ENCODE results near the gene CFAP97D1. TPM values are rescaled to one million over a fixed set of nuclear protein-coding genes. Genes with fewer than 3 reads are reported as not detected.
"Not testable (repeated sequence)": the region's sequence is repeated elsewhere in the genome, so short reads cannot be mapped to it uniquely, and the experiment has no call there.

CFAP97D1 gene
- total RNA-seq, 2 donors from 2014 or later, result not detected

DNA sequence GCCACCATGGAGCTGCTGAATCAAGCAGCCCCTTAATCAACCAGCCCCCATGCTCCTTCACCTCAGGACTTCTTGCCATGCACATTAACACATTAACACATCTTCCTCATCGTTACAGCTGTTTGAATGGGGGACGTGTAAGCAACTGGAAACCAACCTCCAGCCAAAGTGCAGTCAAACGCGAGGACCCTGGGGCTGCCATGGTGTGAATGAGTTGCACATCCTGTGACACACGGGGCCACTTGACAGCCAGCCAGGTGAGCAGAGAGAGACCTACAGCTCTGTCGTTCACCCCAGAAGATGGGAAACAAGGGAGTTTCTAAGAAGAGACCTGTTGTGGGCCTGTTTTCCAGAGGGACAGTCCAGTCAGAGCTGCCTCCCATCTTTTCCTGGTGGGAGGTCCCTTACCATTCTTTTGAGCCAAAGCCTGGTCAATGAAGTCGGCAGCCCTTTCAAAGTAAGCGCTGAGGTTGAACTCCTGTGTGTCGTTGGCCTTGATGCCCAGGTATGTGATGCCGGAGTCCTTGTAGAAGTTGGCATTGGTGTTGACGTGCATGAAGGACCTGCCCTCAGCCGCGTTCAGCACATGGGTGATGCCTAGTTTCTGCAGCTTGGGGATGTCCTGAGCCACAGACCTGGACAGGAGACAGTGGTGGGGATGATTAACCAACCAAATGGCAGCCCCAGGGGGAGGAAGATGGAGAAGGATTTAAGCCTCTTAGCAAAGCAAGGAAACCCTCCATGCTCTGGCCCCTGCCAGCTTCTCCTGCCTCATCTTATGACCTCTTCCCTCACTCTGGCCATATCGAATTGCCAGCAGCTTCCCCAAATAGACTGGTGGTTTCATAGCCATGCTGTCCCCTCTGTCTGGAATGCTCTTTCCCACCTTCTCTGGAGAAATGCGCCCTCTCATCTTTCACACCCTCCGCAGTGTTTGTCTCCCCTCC lies 5.7 kb upstream of the CFAP97D1 start:
- Mint-ChIP-seq H3K27ac (no peak overlapping the region), H3K4me1 (no peaks in the 10 kb centered on the region), H3K27me3 (no peaks in the 10 kb centered on the region), H3K4me3 (no peak overlapping the region), H3K36me3 (ENCODE audit: low read depth) (peaks cover 49% of the 10 kb centered on the region), H3K9me3 (no peaks in the 10 kb centered on the region)
- no peak for ATAC-seq (replicated peaks)

DNA sequence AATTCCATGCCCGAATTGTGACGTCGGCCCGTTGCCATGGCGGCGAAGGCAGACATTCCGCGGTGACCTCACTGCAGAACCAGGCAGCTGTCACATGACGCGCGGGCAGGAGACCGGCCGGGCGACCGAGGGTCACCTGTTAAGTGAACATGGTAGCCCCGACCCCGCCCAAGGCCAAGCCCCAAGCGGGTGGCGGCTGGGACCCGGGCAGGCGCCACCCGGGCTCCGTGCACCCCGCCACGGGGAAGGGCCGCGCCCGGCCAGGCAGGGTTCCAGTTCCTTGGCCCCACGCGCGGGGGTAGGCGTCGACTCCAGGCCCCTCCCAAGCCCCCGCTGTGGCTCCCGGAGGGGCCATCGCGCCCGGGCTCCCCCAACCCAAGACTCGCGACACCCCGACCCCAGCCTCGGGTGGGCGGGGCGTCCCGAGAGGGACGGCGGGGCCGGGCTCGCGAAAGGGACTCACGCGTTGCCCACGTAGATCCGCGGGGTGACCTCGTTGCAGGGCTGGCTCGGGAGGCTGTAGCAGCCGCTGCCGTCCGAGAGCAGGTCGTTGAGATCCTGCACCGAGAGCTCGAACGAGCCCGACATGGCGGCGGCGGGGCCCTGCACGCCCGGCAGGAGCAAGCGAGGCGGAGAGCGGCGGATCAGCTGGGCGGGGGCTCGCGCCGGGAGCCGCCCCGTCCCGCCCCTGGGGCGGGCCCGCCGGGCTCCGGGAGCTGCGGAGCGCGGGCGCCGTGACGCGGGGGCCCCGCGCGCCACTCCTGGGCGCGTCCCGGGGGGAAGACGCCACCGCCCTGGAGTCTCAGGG lies 1.7 kb upstream of the CFAP97D1 start, which contains the start of gene DUSP3:
Gene DUSP3 (minus strand): TSS at position 641 of the 808 bp plus-strand sequence. CDS start 53 bp downstream, at position 588.
- Mint-ChIP-seq H3K9me3 (no peaks in the 10 kb centered on the region), H3K36me3 (ENCODE audit: low read depth) (peaks cover 13% of the 10 kb centered on the region), H3K4me3 (peak within 1 kb of the TSS; percentile 75), H3K27ac (peak within 1 kb of the TSS; percentile 82), H3K27me3 (peaks cover 18% of the 10 kb centered on the region), H3K4me1 (no peaks in the 10 kb centered on the region)
- peak; percentile 98 for ATAC-seq (replicated peaks)

DNA sequence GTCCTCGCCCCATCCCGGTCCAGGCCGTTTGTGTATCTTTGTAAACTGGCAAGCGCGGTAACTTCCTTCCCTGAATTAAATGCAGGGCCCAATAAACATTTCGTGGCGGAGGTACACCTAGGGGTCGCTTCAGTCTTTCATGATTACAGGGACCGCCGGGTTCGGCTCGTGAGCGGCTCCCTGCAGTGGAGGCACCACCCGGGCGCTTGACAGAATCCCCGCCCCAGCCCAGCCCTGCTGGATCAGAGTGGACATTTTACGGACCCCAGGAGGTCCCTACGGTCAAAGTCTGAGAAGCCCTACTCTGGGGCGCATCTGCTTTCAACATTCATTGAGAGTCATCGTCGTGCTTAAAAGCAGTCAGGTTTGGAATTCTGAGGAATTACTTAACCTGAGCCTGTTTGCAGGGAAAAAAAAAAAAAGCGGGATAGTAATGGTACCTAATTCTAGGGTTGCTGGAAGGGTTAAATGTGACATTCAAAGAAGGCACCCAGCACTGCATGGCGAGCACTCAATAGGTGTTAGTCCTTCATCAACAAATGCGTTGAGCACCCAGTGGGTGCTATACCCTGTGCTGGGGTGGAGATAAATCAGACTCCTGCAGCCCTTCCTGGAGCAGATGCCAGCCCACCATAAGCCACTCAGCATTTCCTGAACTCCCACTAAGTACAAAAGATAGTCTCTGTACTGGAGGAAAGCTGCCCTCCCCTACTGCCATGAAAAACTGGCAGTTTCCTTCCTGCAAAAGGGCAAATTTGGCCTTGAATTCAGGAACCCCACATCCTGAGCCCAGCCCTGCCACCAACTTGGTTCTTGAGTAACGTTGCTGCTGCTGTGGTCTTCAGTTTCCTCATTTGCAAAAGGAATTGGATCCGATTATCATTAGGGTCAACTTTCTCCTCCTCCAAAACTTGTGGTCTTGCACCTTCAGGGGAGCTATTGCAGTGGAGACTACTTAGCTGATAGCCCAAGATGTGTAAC lies 800 bp upstream of the CFAP97D1 start:
- H3K9me3 Mint-ChIP-seq, result no peaks in the 10 kb centered on the region
- peak; percentile 9 for ATAC-seq (replicated peaks)
- peaks cover 4% of the 10 kb centered on the region for H3K36me3 Mint-ChIP-seq (ENCODE audit: low read depth)
- H3K4me3 Mint-ChIP-seq, result peak overlapping the region; percentile 75
- H3K4me1 Mint-ChIP-seq, result no peaks in the 10 kb centered on the region
- H3K27ac Mint-ChIP-seq, result no peak overlapping the region
- peaks cover 23% of the 10 kb centered on the region for H3K27me3 Mint-ChIP-seq

DNA sequence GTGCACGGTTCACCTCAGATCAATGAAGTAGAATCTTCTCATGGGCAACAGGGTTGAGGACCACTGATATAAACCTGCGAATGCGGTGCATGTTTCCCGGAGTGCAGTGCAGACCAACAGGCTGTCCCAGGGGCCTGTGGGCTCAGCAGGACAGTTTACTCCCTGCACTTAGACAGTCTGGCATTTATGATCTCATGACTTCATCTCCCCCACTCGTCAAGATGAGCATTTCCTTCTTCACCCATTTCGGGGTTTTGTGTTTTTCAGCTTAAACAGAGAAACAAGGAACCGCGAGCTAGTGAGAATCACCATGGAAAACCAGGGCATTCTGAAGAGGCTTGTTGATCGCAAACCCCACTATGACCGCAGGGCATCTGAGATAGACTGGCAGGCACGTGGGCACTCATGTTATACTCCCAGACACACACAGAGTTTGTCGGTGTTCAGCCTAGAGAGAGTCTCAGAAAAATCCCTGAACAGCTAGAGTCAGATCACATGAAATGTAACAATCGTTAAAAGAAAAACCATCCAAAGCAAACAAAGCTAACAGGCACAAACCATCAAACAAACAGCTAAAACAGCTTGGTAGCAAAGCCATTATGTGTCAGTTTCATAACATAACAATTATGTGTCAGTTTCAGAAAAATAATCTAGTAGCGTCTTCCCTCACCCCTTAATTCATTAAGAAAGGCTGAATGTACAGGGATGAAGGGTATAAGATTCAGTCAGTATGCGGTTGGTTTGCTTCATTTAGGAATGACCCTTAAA lies 2.9 kb downstream of the CFAP97D1 start:
- no peak overlapping the region for H3K27ac Mint-ChIP-seq
- no peaks in the 10 kb centered on the region for H3K9me3 Mint-ChIP-seq
- H3K4me3 Mint-ChIP-seq, result no peak overlapping the region
- peaks cover 5% of the 10 kb centered on the region for H3K4me1 Mint-ChIP-seq
- H3K36me3 Mint-ChIP-seq (ENCODE audit: low read depth), result no peaks in the 10 kb centered on the region
- H3K27me3 Mint-ChIP-seq, result peaks cover 24% of the 10 kb centered on the region
- ATAC-seq (replicated peaks), result no peak

- Mint-ChIP-seq H3K4me1 (peaks cover 5% of the 10 kb centered on the region), H3K4me3 (no peak overlapping the region), H3K9me3 (no peaks in the 10 kb centered on the region), H3K27ac (no peak overlapping the region), H3K27me3 (peaks cover 26% of the 10 kb centered on the region), H3K36me3 (ENCODE audit: low read depth) (no peaks in the 10 kb centered on the region)
- peak; percentile 27 for ATAC-seq (replicated peaks)
These were observed 3.8 kb downstream of the CFAP97D1 start for GRCh38 chr17:43784068-43784467.

GRCh38 chr17:43784628-43785101 lies 4.4 kb downstream of the CFAP97D1 start:
- no peak overlapping the region for H3K4me3 Mint-ChIP-seq
- ATAC-seq (replicated peaks), result peak; percentile 72
- no peaks in the 10 kb centered on the region for H3K36me3 Mint-ChIP-seq (ENCODE audit: low read depth)
- no peaks in the 10 kb centered on the region for H3K9me3 Mint-ChIP-seq
- H3K27ac Mint-ChIP-seq, result peak overlapping the region; percentile 2
- H3K27me3 Mint-ChIP-seq, result peaks cover 26% of the 10 kb centered on the region
- peaks cover 5% of the 10 kb centered on the region for H3K4me1 Mint-ChIP-seq

DNA sequence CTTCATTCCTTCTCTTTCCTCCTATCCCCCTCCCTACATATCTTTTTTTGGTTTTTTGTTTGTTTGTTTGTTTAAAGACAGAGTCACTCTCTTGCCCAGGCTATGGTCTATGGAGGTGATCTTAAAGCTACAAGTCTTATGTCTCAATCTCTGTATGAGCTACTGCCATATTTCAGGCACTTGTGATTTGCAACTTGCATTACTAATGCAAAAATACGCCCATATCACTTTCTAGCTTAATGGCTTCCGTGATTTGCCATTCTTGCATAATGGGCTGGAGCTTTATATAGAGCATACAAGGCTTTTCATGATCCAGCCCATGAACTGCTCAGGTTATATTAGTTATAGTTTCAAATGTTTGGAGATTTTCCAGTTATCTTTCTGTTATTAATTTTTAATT lies 7.5 kb downstream of the CFAP97D1 start:
- H3K4me3 Mint-ChIP-seq, result no peak overlapping the region
- peaks cover 13% of the 10 kb centered on the region for H3K27me3 Mint-ChIP-seq
- no peaks in the 10 kb centered on the region for H3K9me3 Mint-ChIP-seq
- H3K27ac Mint-ChIP-seq, result no peak overlapping the region
- H3K36me3 Mint-ChIP-seq (ENCODE audit: low read depth), result no peaks in the 10 kb centered on the region
- ATAC-seq (replicated peaks), result no peak
- peaks cover 12% of the 10 kb centered on the region for H3K4me1 Mint-ChIP-seq

GRCh38 chr17:43788540-43788939 lies 8.3 kb downstream of the CFAP97D1 start:
- H3K4me3 Mint-ChIP-seq, result no peak overlapping the region
- no peak for ATAC-seq (replicated peaks)
- H3K36me3 Mint-ChIP-seq (ENCODE audit: low read depth), result no peaks in the 10 kb centered on the region
- H3K27me3 Mint-ChIP-seq, result peaks cover 7% of the 10 kb centered on the region
- no peaks in the 10 kb centered on the region for H3K9me3 Mint-ChIP-seq
- H3K27ac Mint-ChIP-seq, result no peak overlapping the region
- H3K4me1 Mint-ChIP-seq, result peaks cover 12% of the 10 kb centered on the region

GRCh38 chr17:43789482-43789881 lies 9.2 kb downstream of the CFAP97D1 start:
- Mint-ChIP-seq H3K9me3 (no peaks in the 10 kb centered on the region), H3K27ac (no peak overlapping the region), H3K4me1 (peaks cover 12% of the 10 kb centered on the region), H3K27me3 (peaks cover 3% of the 10 kb centered on the region), H3K4me3 (no peak overlapping the region), H3K36me3 (ENCODE audit: low read depth) (no peaks in the 10 kb centered on the region)
- no peak for ATAC-seq (replicated peaks)

DNA sequence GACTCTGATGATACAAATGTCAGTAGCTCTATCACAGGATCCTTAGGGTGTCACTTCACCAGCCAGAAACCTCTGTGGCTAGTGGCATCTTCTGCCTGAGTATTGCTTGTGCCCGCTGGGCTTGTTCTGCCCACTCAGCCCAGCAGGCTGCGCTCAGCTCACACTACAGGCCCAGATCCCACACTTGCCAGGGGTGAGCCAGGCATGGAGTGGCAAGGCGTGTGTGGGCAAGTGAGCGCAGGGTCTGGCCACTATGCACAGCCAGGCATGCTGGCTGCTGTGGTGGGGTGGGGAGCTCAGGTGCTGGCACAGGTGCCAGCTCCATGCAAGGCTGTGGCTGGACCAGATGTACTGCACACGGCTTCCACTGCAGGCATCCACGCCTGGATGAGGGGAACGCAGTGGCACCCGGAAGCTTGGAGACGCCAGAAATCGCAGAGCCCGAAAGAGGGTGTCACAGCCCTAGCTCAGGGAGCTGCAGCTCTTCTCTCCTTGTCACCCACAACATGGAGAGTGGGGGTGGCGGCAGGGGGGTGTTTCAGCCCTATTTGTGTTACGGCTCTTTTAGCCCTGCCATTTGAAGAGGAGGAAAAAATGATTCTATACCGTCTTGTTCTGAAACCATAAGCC lies 10.2 kb downstream of the CFAP97D1 start:
- Mint-ChIP-seq H3K27me3 (peaks cover 3% of the 10 kb centered on the region), H3K4me3 (no peak overlapping the region), H3K4me1 (peaks cover 6% of the 10 kb centered on the region), H3K9me3 (no peaks in the 10 kb centered on the region), H3K27ac (no peak overlapping the region), H3K36me3 (ENCODE audit: low read depth) (no peaks in the 10 kb centered on the region)
- ATAC-seq (replicated peaks), result no peak

- Mint-ChIP-seq H3K9me3 (no peaks in the 10 kb centered on the region), H3K4me1 (peaks cover 6% of the 10 kb centered on the region), H3K27ac (no peak overlapping the region), H3K4me3 (peak overlapping the region; percentile 14), H3K36me3 (ENCODE audit: low read depth) (no peaks in the 10 kb centered on the region), H3K27me3 (peaks cover 3% of the 10 kb centered on the region)
- ATAC-seq (replicated peaks), result peak; percentile 56
These were observed 11.4 kb downstream of the CFAP97D1 start for GRCh38 chr17:43791589-43791988.

- H3K9me3 Mint-ChIP-seq; H3K4me1 Mint-ChIP-seq; H3K36me3 Mint-ChIP-seq (ENCODE audit: low read depth); ATAC-seq (replicated peaks); H3K27ac Mint-ChIP-seq; H3K27me3 Mint-ChIP-seq; H3K4me3 Mint-ChIP-seq: not testable (repeated sequence)
These were observed 12.4 kb downstream of the CFAP97D1 start for GRCh38 chr17:43792668-43793067.

DNA sequence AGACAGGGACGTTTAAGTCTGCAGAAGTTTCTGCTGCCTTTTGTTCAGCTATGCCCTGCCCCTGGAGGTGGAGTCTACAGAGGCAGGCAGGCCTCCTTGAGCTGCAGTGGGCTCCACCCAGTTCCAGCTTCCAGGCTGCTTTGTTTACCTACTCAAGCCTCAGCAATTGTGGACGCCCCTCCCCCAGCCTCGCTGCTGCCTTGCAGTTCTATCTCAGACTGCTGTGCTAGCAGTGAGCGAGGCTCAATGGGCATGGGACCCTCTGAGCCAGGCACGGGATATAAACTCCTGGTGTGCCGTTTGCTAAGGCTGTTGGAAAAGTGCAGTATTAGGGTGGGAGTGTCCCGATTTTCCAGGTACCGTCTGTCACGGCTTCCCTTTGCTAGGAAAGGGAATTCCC lies 17.8 kb downstream of the CFAP97D1 start:
- H3K4me1 Mint-ChIP-seq; ATAC-seq (replicated peaks); H3K4me3 Mint-ChIP-seq; H3K9me3 Mint-ChIP-seq; H3K36me3 Mint-ChIP-seq (ENCODE audit: low read depth); H3K27ac Mint-ChIP-seq: not testable (repeated sequence)
- peaks cover 11% of the 10 kb centered on the region for H3K27me3 Mint-ChIP-seq
